ENCODE data around the gene CSH2.
"Not testable (repeated sequence)": the region's sequence is repeated elsewhere in the genome, so short reads cannot be mapped to it uniquely, and the experiment has no call there.

DNA sequence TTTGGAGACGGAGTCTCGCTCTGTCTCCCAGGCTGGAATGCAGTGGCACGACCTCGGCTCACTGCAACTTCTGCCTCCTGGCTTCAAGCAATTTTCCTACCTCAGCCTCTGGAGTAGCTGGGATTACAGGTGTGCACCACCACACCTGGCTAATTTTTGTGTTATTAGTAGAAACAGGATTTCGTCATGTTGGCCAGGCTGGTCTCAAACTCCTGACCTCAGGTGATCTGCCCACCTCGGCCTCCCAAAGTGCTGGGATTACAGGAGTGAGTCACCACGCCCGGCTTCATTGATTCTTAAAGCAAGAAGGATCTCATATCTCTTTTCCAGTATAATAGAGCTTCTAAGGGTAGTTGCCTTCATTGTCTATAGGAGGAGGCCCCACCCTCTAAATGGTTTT lies 31.3 kb upstream of the CSH2 start:
- TF ChIP-seq CTCF (IDR thresholded peaks at IDR 0.05; ENCODE audit: borderline replicate concordance, extremely low read depth, low read length, poor library complexity, severe bottlenecking); EZH2 (IDR thresholded peaks at IDR 0.05; ENCODE audit: borderline replicate concordance, low read depth, low read length, severe bottlenecking): not testable (repeated sequence)

All from DND-41 (cell line).